GM18502 (cell line): Measurements from ENCODE around the gene IRAK1BP1.
"Not testable (repeated sequence)": the region's sequence is repeated elsewhere in the genome, so short reads cannot be mapped to it uniquely, and the experiment has no call there.

Experiments
- ATAC-seq: cut with Tn5 transposase; IDR thresholded peaks from one replicate; pipeline ENCODE4 v1.9.1; 2021; ENCODE audit warnings: mild to moderate bottlenecking; ENCODE audit not compliant: unreplicated experiment, poor library complexity

Gene IRAK1BP1, protein sequence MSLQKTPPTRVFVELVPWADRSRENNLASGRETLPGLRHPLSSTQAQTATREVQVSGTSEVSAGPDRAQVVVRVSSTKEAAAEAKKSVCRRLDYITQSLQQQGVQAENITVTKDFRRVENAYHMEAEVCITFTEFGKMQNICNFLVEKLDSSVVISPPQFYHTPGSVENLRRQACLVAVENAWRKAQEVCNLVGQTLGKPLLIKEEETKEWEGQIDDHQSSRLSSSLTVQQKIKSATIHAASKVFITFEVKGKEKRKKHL

DNA sequence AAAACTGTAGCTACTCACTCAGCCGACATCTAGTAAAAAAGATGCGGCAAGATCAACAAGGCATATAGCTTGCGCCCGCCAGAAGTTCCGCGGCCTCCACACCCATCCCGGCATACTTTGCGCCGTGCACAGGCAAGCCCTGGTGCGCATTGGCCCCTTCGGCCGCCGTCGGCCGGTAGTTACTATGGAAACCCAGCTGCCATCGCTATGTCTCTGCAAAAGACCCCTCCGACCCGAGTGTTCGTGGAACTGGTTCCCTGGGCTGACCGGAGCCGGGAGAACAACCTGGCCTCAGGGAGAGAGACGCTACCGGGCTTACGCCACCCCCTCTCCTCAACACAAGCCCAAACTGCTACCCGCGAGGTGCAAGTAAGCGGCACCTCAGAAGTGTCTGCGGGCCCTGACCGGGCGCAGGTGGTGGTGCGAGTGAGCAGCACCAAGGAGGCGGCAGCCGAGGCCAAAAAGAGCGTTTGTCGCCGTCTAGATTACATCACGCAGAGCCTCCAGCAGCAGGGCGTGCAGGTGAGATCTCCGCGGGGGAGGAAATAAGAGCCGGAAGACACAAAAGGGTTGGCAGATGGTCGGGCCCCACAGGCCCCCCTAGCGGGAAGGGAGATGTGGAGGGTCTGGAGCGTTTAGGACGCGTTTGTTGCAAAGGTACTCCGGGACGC, at the start of gene IRAK1BP1:
TSS of gene IRAK1BP1 (plus strand) at position 182 of the 671 bp plus-strand sequence. CDS start at position 208, 26 bp downstream.
- peak; percentile 98 for ATAC-seq

- no peak for ATAC-seq
Measured at GRCh38 chr6:78824045-78824444, 43.3 kb upstream of the IRAK1BP1 start.

GRCh38 chr6:78829407-78829806, 37.9 kb upstream of the IRAK1BP1 start:
- ATAC-seq = no peak

DNA sequence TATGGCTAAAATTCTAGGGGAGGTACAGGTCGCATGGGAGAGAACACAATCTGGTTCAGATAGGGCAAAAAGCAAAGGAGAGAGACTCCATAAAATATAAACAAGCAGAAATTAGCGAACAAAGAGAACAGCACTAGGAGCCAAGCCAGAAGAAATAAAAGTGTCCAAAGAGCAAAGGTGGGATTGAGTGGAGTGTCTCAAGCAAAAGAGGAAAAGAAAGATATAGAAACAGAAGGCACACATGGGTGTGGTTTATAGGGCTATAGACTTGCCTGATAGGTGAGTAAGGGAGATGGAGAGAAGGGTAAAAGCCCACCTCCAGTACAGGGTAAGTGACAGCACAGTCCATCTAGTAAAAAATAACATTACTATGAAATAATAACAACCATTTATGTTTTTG, 36.5 kb upstream of the IRAK1BP1 start:
- ATAC-seq = no peak

- ATAC-seq = no peak
Measured at GRCh38 chr6:78831492-78831891, 35.9 kb upstream of the IRAK1BP1 start.

DNA sequence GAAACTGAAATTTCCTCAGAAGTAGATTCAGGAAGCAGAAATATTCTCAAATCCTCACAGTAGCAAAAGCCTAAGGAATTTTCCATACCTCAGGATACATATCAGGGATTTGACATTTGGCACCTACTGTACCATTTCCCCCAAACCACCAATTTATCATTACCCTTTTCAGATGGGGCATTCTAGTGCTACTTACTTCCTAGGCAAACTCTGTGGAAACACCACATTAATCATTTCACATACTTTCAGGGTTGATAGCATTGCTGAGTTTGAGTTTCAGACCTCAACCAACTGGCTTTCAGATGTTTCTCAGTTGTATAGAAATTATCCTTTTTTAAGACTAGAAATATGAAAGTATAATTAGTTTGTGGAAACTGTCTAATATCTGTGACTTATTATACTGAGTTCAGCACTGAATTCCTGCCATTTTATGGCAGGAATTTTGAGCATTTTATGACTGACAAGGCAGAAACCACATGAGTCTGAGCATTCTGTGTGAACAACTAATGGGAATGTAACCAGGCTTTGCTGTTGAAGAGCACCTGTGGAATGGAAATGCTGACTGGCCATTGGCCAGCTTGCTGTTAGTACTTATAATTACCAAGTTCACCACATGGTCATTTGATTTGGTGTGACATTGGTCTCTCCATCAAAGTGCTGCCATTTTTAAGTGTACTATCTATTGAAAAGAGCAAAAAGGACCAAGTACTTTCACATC, 35.1 kb upstream of the IRAK1BP1 start:
- peak; percentile 57 for ATAC-seq

GRCh38 chr6:78835817-78836216, 31.5 kb upstream of the IRAK1BP1 start:
- ATAC-seq = no peak

DNA sequence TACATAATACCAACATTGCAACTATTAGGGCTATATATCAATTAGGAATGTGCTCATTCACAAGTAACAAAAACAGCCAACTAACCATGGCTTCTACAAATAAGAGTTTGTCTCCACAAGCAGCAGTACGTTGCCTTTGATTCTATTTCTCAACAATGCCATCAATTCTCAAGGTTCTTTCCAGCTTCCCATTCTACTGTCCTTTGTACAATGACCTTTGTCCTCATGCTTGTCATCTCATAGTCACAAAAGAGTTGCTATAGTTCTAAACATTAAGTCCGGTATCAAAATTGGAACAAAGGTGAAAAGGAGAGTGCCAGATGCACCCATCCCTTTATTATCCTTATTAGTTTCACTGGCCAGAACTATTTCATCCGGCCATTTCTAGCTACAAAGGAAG, 30.8 kb upstream of the IRAK1BP1 start:
- ATAC-seq = no peak

DNA sequence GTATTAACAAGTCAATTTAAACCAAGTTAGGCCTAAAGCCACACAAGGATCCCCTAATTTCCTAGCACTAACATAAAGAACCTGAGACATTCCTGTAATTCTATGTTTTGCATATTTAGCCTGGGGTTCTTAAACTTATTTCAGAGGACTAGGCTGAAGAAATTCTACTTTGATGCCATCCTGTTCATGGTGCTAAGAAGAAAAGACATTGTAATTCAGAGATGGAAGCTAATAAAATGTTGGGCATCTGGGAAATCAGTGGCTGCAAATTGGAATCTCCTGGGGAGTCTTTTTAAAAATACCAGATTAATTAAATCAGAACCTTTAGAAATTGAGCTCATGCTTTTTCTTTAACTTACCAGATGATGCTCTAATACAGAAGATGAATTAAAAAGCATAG, 26.2 kb upstream of the IRAK1BP1 start:
- no peak for ATAC-seq

DNA sequence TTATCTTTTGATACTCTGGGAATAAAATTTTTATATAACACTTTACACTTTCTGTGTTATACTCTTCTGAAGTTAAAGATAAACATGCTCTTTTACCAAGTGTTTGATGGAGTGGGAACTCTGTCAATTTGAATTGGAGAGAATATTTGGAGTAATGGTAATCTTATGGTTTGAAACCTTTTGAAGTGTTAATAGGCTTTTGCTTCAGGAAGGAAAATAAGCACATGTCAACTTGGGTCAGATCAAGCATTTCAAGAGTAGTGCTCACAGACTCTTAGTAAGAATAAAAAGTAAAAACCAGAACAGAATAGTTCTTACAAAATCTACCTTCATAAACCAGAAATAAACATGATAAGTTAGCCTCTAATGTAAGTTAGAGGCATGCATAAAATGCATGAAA, 24.4 kb upstream of the IRAK1BP1 start:
- no peak for ATAC-seq

GRCh38 chr6:78844899-78845298, 22.5 kb upstream of the IRAK1BP1 start:
- ATAC-seq = no peak

GRCh38 chr6:78845567-78845966, 21.8 kb upstream of the IRAK1BP1 start:
- ATAC-seq = no peak

DNA sequence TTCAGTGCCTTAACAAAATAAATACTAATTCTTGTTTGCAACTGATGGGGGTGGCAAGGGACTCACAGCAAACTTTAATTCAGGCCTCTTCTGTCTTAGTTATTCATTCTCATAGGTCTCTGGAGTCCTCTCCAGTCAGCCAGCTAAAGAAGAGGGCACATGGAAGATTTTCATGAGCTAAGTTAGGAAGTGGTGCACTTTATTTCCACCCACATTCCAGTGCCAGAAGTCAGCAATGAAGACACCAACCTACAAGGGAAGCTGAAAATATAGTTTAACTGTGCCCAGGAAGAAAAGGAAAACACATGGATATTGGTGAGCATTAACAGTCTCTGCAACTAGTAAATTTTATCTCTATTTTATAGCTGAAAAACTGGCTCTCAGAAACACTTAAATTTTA, 16.7 kb upstream of the IRAK1BP1 start:
- ATAC-seq = no peak

GRCh38 chr6:78851156-78851555, 16.2 kb upstream of the IRAK1BP1 start:
- no peak for ATAC-seq

DNA sequence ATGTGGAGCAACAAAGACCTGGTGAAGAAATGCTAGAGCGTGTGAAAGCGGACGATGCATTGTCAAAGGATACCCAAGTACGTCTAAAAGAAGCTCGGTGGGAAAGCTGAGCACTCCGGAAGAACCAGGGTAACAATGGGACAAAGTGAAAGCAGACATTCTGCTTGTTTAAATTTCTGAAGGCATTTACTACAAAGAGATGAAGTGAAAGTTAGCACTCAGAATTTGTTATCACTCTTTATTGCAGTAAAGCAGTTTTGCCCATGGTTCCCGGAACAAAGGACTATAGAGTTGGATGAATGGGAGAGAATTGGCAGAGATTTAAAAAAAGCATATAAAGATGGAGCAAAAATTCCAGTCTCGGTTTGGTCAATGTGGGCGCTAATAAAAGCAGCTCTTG, 12.8 kb upstream of the IRAK1BP1 start:
- no peak for ATAC-seq

DNA sequence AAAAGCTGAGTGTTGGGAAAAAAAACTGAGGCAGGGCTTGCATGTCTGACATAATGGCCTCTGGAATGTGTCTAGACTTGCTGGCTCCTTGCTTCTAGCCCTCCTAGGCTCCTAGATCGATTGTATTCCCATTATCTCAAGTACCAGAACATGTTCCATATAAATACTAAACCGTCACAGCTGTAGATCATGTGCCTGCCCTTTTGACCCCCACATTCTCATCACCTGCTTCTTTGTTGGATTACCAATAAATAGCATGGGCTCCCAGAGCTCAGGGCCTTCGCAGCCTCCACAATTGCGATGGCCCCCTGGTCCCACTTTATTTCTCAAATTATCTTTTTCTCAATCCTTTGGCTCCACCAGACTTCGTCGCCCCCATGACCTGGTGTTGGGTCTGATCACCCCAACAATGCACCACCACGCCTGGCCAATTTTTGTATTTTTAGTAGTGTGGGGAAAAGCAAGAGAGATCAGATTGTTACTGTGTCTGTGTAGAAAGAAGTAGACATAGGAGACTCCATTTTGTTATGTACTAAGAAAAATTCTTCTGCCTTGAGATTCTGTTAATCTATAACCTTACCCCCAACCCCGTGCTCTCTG, 8.9 kb upstream of the IRAK1BP1 start:
- not testable (repeated sequence) for ATAC-seq

GRCh38 chr6:78861509-78861908, 5.8 kb upstream of the IRAK1BP1 start:
- peak; percentile 61 for ATAC-seq

- ATAC-seq = no peak
Measured at GRCh38 chr6:78863576-78863975, 3.8 kb upstream of the IRAK1BP1 start.

DNA sequence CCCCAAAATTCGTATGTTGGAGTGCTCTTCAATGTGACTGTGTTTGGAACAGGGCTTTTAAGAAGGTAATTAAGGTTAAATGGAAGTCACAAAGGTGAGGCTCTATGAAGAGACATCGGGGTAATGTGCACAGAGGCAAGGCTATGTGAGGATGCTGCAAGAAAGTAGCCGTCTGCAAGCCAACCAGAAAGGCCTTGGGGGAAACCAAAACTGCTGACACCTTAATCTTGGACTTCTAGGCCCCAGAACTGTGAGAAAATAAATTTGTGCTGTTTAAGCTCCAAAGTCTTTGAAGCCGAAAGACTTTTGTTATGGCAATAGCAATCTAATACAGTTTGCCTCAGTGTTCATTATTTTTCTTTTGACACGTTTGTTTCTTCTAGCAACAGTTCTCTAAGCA, 2.4 kb upstream of the IRAK1BP1 start:
- ATAC-seq = no peak

- peak; percentile 45 for ATAC-seq
Measured at GRCh38 chr6:78867020-78867369, 356 bp upstream of the IRAK1BP1 start.

GRCh38 chr6:78868116-78868515, 765 bp downstream of the IRAK1BP1 start:
- no peak for ATAC-seq
